Measurements from ENCODE around the gene GSC2. TPM values are rescaled to one million over a fixed set of nuclear protein-coding genes. Genes with fewer than 3 reads are reported as not detected.

GSC2 gene
- total and polyA plus RNA-seq, 9 of the 15 experiments (the other 6 are each of a cell fraction or from before 2014, with no cell fraction given), result not detected

GRCh38 chr22:19122143-19122751 is 27.8 kb downstream of the GSC2 start, which contains the start of gene DGCR2 (continued):
- peak; percentile 94 for TF ChIP-seq CREM (IDR thresholded peaks at IDR 0.05; ENCODE audit: low read depth)
- TF ChIP-seq WHSC1 (IDR thresholded peaks at IDR 0.05; ENCODE audit: low read length), result peak; percentile 82
- TF ChIP-seq TBP (optimal IDR thresholded peaks at IDR 0.05; ENCODE audit: low read depth, low read length), result peak; percentile 94
- TF ChIP-seq ZNF639 (CRISPR knock-in tag; conservative IDR thresholded peaks at IDR 0.05 in 1 of 2, IDR thresholded peaks at IDR 0.05 in 1 of 2), result peak in 1 of 2 experiments; percentile 64; a peak in 1 of 4 replicates
- peak; percentile 98 for TF ChIP-seq RBFOX2 (IDR thresholded peaks at IDR 0.05; ENCODE audit: low read depth, low read length)
- peak; percentile 79 for TF ChIP-seq ZC3H11A (IDR thresholded peaks at IDR 0.05; ENCODE audit: low read depth, low read length)
- TF ChIP-seq ZHX1 (conservative IDR thresholded peaks at IDR 0.05; ENCODE audit: low read length), result peak; percentile 95
- TF ChIP-seq ZNF699 (CRISPR knock-in tag; IDR thresholded peaks at IDR 0.05; ENCODE audit: insufficient replicate concordance), result peak; percentile 79
- TF ChIP-seq GATAD2A (IDR thresholded peaks at IDR 0.05), result peak; percentile 62; the same call in 1 of the 2 replicates
- no peak for TF ChIP-seq ZNF695 (CRISPR knock-in tag; IDR thresholded peaks at IDR 0.05)
- no peak for TF ChIP-seq ZNF444 (CRISPR knock-in tag; IDR thresholded peaks at IDR 0.05)
- peak; percentile 91 for TF ChIP-seq RREB1 (CRISPR knock-in tag; IDR thresholded peaks at IDR 0.05)
- no peak for TF ChIP-seq MTA2 (IDR thresholded peaks at IDR 0.05; ENCODE audit: low read depth)
- TF ChIP-seq CTBP1 (IDR thresholded peaks at IDR 0.05; ENCODE audit: borderline replicate concordance), result peak; percentile 86
- TF ChIP-seq ESRRA (IDR thresholded peaks at IDR 0.05; ENCODE audit: borderline replicate concordance, low read depth), result peak; percentile 80; the same call in 1 of the 2 replicates
- 0 out of 2 replicates have a peak, but pooled peaks have one; percentile 36 for TF ChIP-seq JUNB (CRISPR knock-in tag; conservative IDR thresholded peaks at IDR 0.05)
- TF ChIP-seq PRMT5 (CRISPR knock-in tag; IDR thresholded peaks at IDR 0.05), result 0 out of 2 replicates have a peak, but pooled peaks have one; percentile 66
- peak; percentile 80; the same call in 1 of the 2 replicates for TF ChIP-seq NR4A1 (CRISPR knock-in tag; IDR thresholded peaks at IDR 0.05)
- peak; percentile 70; the same call in 1 of the 2 replicates for TF ChIP-seq NR4A1 (tag; IDR thresholded peaks at IDR 0.05)

Measured in K562 (cell line).